ENCODE data around the gene GFPT1. TPM values are rescaled to one million over a fixed set of nuclear protein-coding genes. Genes with fewer than 3 reads are reported as not detected.

GFPT1 gene
- total RNA-seq, 6 experiments from 2014 or later, result 74.6 to 106 (median 88.4) TPM

DNA sequence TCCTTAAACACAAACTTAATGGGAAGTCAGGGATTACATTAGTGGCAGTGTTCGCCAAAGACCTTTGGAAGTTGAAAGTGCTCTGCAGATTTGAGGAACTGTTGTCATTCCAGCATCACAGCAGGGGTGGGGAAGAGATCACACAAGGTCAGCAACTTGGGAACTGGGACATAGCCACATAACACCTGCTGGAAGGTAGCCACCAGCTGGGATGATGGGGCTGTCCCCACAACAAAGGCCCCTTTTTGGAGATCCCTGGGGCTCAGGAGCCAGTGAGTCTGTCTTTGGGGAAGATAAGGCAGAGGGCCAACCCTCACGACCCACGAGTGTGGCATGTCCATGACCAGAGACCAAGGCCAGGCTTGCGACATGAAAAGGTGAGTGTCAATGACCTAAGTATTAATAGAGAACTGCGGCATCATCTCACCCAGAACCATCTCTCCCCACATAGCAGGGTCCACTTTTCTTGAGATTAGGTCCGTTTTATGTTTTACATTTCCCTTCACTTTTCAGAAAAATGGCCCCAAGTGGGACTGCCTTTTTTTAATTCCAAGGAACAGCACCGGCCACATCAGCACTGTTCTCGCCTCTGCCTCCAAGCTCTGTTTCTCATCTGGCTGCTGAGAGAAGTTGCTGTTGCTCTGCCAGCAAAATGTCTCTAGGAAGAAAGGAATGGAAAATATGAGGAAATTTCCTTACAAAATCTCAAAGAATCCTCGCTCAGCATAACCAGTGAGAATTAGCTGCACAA is 106.9 kb downstream of the GFPT1 start:
- Mint-ChIP-seq H3K36me3 (ENCODE audit: low read depth) (no peaks in the 10 kb centered on the region), H3K4me1 (ENCODE audit: low read depth) (peaks cover 27% of the 10 kb centered on the region), H3K27me3 (ENCODE audit: insufficient read depth) (no peaks in the 10 kb centered on the region; the same call in 1 of the 2 replicates), H3K4me3 (no peak overlapping the region), H3K27ac (no peak overlapping the region), H3K9me3 (no peaks in the 10 kb centered on the region)
- TF ChIP-seq, protein P1, sequence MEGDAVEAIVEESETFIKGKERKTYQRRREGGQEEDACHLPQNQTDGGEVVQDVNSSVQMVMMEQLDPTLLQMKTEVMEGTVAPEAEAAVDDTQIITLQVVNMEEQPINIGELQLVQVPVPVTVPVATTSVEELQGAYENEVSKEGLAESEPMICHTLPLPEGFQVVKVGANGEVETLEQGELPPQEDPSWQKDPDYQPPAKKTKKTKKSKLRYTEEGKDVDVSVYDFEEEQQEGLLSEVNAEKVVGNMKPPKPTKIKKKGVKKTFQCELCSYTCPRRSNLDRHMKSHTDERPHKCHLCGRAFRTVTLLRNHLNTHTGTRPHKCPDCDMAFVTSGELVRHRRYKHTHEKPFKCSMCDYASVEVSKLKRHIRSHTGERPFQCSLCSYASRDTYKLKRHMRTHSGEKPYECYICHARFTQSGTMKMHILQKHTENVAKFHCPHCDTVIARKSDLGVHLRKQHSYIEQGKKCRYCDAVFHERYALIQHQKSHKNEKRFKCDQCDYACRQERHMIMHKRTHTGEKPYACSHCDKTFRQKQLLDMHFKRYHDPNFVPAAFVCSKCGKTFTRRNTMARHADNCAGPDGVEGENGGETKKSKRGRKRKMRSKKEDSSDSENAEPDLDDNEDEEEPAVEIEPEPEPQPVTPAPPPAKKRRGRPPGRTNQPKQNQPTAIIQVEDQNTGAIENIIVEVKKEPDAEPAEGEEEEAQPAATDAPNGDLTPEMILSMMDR (IDR thresholded peaks at IDR 0.05), result no peak
- DNase-seq, result no peak

DNA sequence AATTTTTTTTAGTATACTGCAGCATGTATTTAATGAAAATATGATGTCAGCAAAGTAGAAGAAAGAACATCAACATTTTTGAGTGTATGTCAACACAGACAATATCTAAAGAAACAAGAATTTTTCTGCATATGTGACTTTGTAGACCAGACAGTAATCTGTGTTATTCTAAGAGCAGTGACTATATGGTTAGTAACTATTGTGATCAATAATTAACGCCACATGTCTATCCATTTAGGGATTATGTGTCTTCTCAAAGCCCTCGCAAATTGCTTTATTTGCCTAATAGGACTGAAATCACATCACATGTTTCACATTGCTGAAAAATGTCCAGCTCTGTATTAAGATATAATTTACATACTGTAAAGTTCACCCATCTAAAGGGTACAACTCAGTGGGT is 107.8 kb downstream of the GFPT1 start:
- Mint-ChIP-seq H3K4me3 (no peak overlapping the region), H3K36me3 (ENCODE audit: low read depth) (no peaks in the 10 kb centered on the region), H3K27ac (no peak overlapping the region), H3K4me1 (ENCODE audit: low read depth) (peaks cover 28% of the 10 kb centered on the region), H3K9me3 (no peaks in the 10 kb centered on the region), H3K27me3 (ENCODE audit: insufficient read depth) (no peaks in the 10 kb centered on the region; the same call in 1 of the 2 replicates)
- DNase-seq, result no peak
- TF ChIP-seq, protein P1 (IDR thresholded peaks at IDR 0.05), result no peak

DNA sequence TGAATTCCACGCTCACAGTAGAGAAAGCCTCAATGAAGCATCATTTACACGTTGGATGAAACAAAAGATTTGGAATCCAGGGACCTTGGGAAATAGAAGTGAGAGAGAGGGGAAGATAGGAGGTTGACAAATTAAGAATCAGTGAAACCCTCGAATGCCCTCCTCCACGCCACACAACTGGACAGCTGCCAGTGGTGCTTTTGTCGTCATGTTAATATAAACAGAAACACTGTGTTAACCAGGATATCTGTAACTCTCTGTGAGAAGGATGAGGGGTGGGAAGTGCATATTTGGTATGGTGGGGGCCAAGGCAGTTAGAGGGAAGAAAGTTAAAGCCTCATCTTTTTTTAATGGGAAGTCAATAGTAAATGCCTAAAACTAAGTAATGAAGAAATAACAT is 108.7 kb downstream of the GFPT1 start:
- H3K36me3 Mint-ChIP-seq (ENCODE audit: low read depth), result no peaks in the 10 kb centered on the region
- TF ChIP-seq, protein P1 (IDR thresholded peaks at IDR 0.05), result no peak
- no peak overlapping the region for H3K27ac Mint-ChIP-seq
- DNase-seq, result no peak
- H3K27me3 Mint-ChIP-seq (ENCODE audit: insufficient read depth), result no peaks in the 10 kb centered on the region; the same call in 1 of the 2 replicates
- H3K9me3 Mint-ChIP-seq, result no peaks in the 10 kb centered on the region
- no peak overlapping the region for H3K4me3 Mint-ChIP-seq
- H3K4me1 Mint-ChIP-seq (ENCODE audit: low read depth), result peaks cover 28% of the 10 kb centered on the region

DNA sequence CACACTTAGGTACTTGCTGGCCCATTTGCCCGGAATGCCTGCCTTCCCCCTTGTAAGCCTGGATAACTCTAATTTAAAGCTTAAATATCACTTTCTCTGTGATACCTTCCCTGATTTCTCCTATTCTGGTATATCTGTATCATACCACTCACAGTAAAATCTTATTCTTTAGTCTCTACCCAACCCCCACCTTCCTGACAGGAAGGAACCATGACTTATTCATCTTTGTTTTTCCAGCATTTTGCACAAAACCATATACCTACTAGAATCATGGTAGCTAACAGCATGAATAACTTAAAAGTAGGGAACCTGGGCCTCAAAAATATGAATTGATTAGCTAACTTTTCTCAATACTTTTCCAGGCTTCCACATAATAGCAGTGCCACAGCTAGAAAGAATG is 111.5 kb downstream of the GFPT1 start:
- Mint-ChIP-seq H3K4me1 (ENCODE audit: low read depth) (peaks cover 35% of the 10 kb centered on the region), H3K27me3 (ENCODE audit: insufficient read depth) (no peaks in the 10 kb centered on the region; the same call in 1 of the 2 replicates), H3K4me3 (no peak overlapping the region), H3K9me3 (no peaks in the 10 kb centered on the region), H3K36me3 (ENCODE audit: low read depth) (no peaks in the 10 kb centered on the region), H3K27ac (no peak overlapping the region)
- TF ChIP-seq, protein P1 (IDR thresholded peaks at IDR 0.05), result no peak
- no peak for DNase-seq

DNA sequence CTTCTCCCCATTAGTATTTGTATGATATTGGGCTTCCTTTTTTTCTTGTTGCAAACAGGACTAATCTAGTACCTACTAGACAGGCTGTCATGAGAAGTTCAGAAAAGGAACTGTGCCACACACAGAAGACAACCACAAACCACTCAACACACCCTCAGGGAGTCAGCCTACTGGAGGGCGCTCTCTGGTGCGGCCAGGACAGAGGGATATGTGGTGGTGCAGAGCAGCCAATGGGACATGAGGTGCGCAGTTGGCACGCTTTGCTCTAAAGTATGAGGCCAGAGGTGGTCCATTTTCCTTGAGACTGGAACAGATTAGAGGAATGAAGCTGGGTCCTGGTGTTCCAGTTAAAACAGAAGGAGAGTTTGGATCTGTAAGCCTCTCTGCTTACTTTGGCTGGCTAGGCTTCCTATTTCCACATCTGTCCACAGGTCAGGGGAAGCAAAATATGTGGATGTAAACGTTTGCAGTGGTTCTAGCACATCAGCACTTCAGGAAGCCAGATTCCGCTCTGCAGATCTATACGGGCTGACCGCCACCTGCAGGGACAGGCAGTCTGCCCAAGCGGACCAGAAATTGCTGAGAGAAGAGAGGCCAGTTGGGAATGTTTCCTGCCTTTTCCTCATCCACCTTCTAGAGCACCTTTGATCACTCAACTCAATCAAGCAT is 114.1 kb downstream of the GFPT1 start:
- no peaks in the 10 kb centered on the region for H3K36me3 Mint-ChIP-seq (ENCODE audit: low read depth)
- H3K4me1 Mint-ChIP-seq (ENCODE audit: low read depth), result peaks cover 17% of the 10 kb centered on the region; the same call in 1 of the 2 replicates
- no peak overlapping the region for H3K27ac Mint-ChIP-seq
- TF ChIP-seq, protein P1 (IDR thresholded peaks at IDR 0.05), result no peak
- H3K4me3 Mint-ChIP-seq, result no peak overlapping the region
- DNase-seq, result no peak
- no peaks in the 10 kb centered on the region for H3K9me3 Mint-ChIP-seq
- no peaks in the 10 kb centered on the region for H3K27me3 Mint-ChIP-seq (ENCODE audit: insufficient read depth)
